ENCODE measurements around the gene HEATR5A. TPM values are rescaled to one million over a fixed set of nuclear protein-coding genes. Genes with fewer than 3 reads are reported as not detected.

The HEATR5A gene
- total and polyA plus RNA-seq, 2 of the 13 experiments (the other 11 are each of a cell fraction or from before 2014, with no cell fraction given) = 36.4 to 105 TPM

GRCh38 chr14:31297112-31297511 is 123.2 kb downstream of the HEATR5A start (continued):
- TF ChIP-seq ZXDC (CRISPR knock-in tag; IDR thresholded peaks at IDR 0.05) (no peak), ZNF605 (CRISPR knock-in tag; IDR thresholded peaks at IDR 0.05) (peak; percentile 64), FOXC1 (CRISPR knock-in tag; IDR thresholded peaks at IDR 0.05; ENCODE audit: borderline replicate concordance) (peak; percentile 75; the same call in 1 of the 2 replicates), ZBTB4 (CRISPR knock-in tag; IDR thresholded peaks at IDR 0.05; ENCODE audit: borderline replicate concordance) (peak; percentile 48; the same call in 1 of the 2 replicates), ZNF292 (CRISPR knock-in tag; IDR thresholded peaks at IDR 0.05; ENCODE audit: borderline replicate concordance, low read depth) (0 out of 2 replicates have a peak, but pooled peaks have one; percentile 20), FOXK2 (IDR thresholded peaks at IDR 0.05) (peak; percentile 19; the same call in 1 of the 2 replicates), ZNF646 (CRISPR knock-in tag; IDR thresholded peaks at IDR 0.05) (no peak), HOXD1 (CRISPR knock-in tag; IDR thresholded peaks at IDR 0.05) (0 out of 2 replicates have a peak, but pooled peaks have one; percentile 44), NCOA5 (CRISPR knock-in tag; IDR thresholded peaks at IDR 0.05) (no peak), ZMYM4 (CRISPR knock-in tag; IDR thresholded peaks at IDR 0.05) (peak; percentile 62), SOX13 (IDR thresholded peaks at IDR 0.05) (no peak), SOX13 (CRISPR knock-in tag; conservative IDR thresholded peaks at IDR 0.05 in 1 of 2, IDR thresholded peaks at IDR 0.05 in 1 of 2) (peak in 1 of 2 experiments; percentile 76; a peak in 2 of 4 replicates), RCOR2 (CRISPR knock-in tag; IDR thresholded peaks at IDR 0.05) (0 out of 2 replicates have a peak, but pooled peaks have one; percentile 26), TBP (CRISPR knock-in tag; IDR thresholded peaks at IDR 0.05) (0 out of 2 replicates have a peak, but pooled peaks have one; percentile 29), GFI1 (CRISPR knock-in tag; IDR thresholded peaks at IDR 0.05; ENCODE audit: borderline replicate concordance) (0 out of 2 replicates have a peak, but pooled peaks have one; percentile 22), ZMYM3 (CRISPR knock-in tag; IDR thresholded peaks at IDR 0.05) (peak; percentile 72), JUNB (CRISPR knock-in tag; IDR thresholded peaks at IDR 0.05; ENCODE audit: borderline replicate concordance) (peak; percentile 55; the same call in 1 of the 2 replicates), LCORL (IDR thresholded peaks at IDR 0.05) (no peak), LCORL (CRISPR knock-in tag; IDR thresholded peaks at IDR 0.05) (peak; percentile 34; the same call in 1 of the 2 replicates)
